GM12865 (cell line): ENCODE measurements around the gene SSH2.
A peak's percentile ranks its signal among the peaks of the same experiment; 100 is the strongest.

ENCODE experiments used
- DNase-seq: peaks from one replicate; pipeline ENCODE4 v3.0.0; 2010; ENCODE audit warnings: low read depth
- H3K4me3 ChIP-seq: 2 replicates; pipeline ENCODE4 v1.5.1; 2011; ENCODE audit warnings: mild to moderate bottlenecking, low read depth, low read length, control low read depth
- TF ChIP-seq, protein P1 (sequence below): IDR thresholded peaks from 2 replicates; pipeline ENCODE4 v1.5.1; 2011; ENCODE audit warnings: low read length, control low read depth, low read depth, inconsistent platforms; ENCODE audit not compliant: insufficient read depth; ENCODE audit errors: missing control alignments

SSH2 gene

DNA sequence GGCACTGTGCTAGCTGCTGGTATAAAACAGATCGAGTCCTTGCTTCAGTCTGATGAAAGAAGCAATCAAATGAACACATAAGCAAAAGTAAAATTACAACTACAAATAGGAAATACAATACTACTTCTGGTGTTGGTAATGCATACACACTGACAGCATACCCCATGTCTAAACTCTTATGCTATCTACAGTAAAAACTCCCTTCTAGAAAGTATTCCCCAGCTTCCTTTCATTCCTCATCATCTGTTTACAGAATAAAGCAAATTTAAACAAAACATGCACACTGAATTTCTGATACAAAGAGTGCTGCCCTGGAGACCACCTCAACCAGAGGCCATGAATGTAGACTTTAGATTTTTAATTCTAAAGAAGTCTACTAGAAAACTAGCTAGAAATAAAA is 109.6 kb downstream of the SSH2 start:
- TF ChIP-seq, protein P1, sequence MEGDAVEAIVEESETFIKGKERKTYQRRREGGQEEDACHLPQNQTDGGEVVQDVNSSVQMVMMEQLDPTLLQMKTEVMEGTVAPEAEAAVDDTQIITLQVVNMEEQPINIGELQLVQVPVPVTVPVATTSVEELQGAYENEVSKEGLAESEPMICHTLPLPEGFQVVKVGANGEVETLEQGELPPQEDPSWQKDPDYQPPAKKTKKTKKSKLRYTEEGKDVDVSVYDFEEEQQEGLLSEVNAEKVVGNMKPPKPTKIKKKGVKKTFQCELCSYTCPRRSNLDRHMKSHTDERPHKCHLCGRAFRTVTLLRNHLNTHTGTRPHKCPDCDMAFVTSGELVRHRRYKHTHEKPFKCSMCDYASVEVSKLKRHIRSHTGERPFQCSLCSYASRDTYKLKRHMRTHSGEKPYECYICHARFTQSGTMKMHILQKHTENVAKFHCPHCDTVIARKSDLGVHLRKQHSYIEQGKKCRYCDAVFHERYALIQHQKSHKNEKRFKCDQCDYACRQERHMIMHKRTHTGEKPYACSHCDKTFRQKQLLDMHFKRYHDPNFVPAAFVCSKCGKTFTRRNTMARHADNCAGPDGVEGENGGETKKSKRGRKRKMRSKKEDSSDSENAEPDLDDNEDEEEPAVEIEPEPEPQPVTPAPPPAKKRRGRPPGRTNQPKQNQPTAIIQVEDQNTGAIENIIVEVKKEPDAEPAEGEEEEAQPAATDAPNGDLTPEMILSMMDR = no peak
- no peak for DNase-seq
- no peak overlapping the region for H3K4me3 ChIP-seq

DNA sequence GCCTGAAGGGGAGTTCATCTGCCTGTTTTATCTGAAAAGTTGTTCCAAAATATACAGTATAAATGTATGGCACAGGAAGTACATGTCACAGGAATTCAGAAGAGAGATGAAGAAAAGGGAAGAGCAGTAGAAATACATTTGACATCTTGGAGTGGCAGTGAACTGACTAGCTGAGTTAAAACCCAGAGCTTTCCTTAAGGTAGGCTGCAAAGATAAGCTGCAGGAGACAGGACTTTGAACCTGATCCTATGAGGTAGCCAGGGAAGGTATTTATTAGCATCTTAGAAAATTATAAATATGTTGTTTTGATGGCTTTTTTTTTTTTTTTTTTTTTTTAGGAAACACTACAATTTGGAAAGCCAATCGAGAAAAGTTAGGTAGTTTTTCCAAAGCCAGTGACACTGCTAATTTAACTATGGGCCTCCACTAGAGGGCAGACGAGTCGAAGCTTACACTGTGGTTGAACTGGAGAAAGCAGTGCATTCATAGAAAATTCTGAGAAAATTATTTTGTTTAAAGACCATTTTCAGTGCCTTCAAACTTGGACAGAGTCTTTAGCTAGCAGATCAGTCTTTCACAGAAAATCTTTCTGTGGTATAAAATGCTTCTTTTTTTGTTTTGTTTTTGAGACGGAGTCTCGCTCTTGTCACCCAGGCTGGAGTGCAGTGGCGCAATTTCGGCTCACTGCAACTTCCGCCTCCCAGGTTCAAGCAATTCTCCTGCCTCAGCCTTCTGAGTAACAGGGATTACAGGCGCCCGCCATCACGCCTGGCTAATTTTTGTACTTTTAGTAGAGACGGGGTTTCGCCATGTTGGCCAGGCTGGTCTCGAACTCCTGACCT is 122.3 kb downstream of the SSH2 start:
- DNase-seq = peak; percentile 76
- TF ChIP-seq, protein P1 = peak; percentile 75
- H3K4me3 ChIP-seq = peak overlapping the region; percentile 31; the same call in 1 of the 2 replicates

DNA sequence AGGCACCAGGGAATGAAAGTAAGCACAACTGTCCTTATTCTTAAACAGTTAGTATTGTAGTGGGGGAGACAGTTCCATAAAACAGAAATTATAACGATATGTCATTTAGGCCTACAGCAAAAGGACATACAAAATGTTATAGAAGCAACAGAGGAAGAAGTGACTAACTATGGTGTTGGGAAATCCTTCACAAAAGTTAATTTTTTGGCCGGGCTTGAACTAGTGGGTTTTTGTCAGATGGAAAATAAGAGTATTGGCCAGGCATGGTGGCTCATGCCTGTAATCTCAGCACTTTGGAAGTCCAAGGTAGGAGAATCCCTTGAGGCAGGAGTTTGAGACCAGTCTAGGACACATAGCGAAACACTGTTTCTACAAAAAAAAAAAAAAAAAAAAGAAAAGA is 127.8 kb downstream of the SSH2 start:
- TF ChIP-seq, protein P1 = no peak
- no peak overlapping the region for H3K4me3 ChIP-seq
- DNase-seq = no peak

DNA sequence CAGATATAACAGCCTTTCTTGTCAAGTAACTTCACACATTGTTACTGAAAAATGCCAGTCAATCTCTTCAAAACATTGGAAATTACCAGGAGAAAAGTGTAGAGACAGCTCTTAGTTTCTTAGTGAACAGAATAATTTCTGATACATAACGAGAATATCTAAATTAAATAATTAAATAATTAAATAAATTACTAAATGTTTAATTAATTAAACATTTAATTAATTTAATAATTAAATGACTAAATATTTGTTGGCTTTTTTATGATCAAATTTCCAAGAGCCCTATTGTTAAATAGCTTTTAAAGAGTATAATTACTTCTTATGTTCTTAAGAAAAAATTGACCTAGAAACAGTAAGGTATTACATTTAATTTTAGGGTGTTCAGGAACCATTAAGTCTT is 129.6 kb downstream of the SSH2 start:
- DNase-seq = no peak
- TF ChIP-seq, protein P1 = no peak
- no peak overlapping the region for H3K4me3 ChIP-seq

DNA sequence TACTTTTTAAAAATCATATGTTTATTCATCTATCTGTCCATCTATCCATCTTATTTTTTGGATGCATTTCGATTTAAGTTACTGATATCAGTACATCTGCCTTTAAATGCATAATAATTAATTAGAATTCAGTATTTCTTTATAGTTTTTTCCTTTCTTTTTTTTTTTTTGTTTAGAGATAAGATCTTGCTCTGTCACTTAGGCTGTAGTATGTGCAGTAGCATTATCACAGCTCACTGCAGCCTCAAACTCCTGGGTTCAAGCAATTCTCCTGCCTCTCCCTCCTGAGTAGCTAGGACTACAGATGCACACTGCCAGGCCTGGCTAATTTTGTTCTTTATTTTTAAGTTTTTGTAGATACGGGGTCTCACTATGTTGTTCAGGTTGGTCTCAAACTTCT is 133.4 kb downstream of the SSH2 start:
- TF ChIP-seq, protein P1 = no peak
- no peak overlapping the region for H3K4me3 ChIP-seq
- DNase-seq = no peak

DNA sequence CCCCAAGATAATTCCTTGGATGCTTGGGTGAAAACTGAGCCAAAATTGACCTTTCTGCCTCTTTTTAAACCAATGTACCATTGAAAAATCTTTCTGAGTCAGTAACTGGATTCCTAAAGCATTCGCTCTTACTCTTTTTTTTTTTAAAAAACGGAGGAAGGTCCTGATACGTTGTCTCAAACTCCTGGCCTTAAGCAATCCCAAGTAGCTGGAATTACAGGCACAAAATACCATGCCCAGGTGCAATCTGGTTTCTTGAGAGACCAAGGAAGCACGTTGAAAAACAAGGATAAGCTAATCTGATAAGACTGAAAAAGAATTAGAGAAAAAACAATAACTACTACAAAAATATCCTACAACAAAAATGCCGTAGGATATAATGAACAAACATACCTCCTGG is 136.5 kb downstream of the SSH2 start:
- H3K4me3 ChIP-seq = no peak overlapping the region
- TF ChIP-seq, protein P1 = no peak
- DNase-seq = no peak
